Measurements from ENCODE around the gene AGPAT2.

DNA sequence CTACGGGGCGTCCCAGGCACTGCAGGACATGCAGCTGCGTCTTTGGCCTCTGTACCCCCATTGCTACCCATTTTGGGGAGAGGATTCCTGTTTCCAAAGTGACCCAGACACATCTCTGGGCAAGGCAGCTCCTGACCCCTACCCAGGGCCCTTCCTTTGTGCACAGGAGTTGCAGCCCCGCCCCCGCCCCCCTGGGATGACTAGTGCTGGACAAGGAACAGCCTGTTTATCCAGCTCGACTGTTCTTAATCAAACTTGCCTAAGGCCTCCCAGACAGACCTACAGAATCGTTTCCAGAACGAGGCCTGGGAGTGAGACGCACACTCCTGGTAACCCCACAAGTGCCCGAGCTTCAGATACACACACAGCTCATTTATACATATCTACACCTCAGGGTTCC lies 38.4 kb upstream of the AGPAT2 start:
- no peak for TF ChIP-seq POLR2A (IDR thresholded peaks at IDR 0.05)
- TF ChIP-seq, protein P1, sequence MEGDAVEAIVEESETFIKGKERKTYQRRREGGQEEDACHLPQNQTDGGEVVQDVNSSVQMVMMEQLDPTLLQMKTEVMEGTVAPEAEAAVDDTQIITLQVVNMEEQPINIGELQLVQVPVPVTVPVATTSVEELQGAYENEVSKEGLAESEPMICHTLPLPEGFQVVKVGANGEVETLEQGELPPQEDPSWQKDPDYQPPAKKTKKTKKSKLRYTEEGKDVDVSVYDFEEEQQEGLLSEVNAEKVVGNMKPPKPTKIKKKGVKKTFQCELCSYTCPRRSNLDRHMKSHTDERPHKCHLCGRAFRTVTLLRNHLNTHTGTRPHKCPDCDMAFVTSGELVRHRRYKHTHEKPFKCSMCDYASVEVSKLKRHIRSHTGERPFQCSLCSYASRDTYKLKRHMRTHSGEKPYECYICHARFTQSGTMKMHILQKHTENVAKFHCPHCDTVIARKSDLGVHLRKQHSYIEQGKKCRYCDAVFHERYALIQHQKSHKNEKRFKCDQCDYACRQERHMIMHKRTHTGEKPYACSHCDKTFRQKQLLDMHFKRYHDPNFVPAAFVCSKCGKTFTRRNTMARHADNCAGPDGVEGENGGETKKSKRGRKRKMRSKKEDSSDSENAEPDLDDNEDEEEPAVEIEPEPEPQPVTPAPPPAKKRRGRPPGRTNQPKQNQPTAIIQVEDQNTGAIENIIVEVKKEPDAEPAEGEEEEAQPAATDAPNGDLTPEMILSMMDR (IDR thresholded peaks at IDR 0.05 in 4 of 5, conservative IDR thresholded peaks at IDR 0.05 in 1 of 5), result no peak
